Body of pancreas (tissue), 4 donors: ENCODE data around the gene FOXD4L3.
"Not testable (repeated sequence)": the region's sequence is repeated elsewhere in the genome, so short reads cannot be mapped to it uniquely, and the experiment has no call there.

Source experiments
- POLR2A ChIP-seq, 3 donors: fragments of 450-650 bp; IDR thresholded peaks; one replicate each; pipeline ENCODE4 v1.6.1; 2016; ENCODE audit warnings: antibody characterized with exemption in 3 of 3, mild to moderate bottlenecking in 2 of 3
- TF ChIP-seq, protein P1 (sequence below), 7 experiments: fragments of 450-650 bp in 4 of 7; fragments of 200-600 bp in 3 of 7; sonication (generic) in 3 of 7; IDR thresholded peaks; one replicate each; pipeline ENCODE4 v1.5.1; 2016 to 2019; ENCODE audit warnings: antibody characterized with exemption in 7 of 7

GRCh38 chr9:68302567-68302966, at the start of gene FOXD4L3:
- TF ChIP-seq, protein P1, sequence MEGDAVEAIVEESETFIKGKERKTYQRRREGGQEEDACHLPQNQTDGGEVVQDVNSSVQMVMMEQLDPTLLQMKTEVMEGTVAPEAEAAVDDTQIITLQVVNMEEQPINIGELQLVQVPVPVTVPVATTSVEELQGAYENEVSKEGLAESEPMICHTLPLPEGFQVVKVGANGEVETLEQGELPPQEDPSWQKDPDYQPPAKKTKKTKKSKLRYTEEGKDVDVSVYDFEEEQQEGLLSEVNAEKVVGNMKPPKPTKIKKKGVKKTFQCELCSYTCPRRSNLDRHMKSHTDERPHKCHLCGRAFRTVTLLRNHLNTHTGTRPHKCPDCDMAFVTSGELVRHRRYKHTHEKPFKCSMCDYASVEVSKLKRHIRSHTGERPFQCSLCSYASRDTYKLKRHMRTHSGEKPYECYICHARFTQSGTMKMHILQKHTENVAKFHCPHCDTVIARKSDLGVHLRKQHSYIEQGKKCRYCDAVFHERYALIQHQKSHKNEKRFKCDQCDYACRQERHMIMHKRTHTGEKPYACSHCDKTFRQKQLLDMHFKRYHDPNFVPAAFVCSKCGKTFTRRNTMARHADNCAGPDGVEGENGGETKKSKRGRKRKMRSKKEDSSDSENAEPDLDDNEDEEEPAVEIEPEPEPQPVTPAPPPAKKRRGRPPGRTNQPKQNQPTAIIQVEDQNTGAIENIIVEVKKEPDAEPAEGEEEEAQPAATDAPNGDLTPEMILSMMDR (IDR thresholded peaks at IDR 0.05) = not testable (repeated sequence)
- not testable (repeated sequence) for TF ChIP-seq POLR2A (IDR thresholded peaks at IDR 0.05)
